ENCODE measurements around the gene DDR2. TPM values are rescaled to one million over a fixed set of nuclear protein-coding genes. Genes with fewer than 3 reads are reported as not detected.

Gene DDR2
- total RNA-seq, 1 experiment from 2014 or later: 0.52 TPM

DNA sequence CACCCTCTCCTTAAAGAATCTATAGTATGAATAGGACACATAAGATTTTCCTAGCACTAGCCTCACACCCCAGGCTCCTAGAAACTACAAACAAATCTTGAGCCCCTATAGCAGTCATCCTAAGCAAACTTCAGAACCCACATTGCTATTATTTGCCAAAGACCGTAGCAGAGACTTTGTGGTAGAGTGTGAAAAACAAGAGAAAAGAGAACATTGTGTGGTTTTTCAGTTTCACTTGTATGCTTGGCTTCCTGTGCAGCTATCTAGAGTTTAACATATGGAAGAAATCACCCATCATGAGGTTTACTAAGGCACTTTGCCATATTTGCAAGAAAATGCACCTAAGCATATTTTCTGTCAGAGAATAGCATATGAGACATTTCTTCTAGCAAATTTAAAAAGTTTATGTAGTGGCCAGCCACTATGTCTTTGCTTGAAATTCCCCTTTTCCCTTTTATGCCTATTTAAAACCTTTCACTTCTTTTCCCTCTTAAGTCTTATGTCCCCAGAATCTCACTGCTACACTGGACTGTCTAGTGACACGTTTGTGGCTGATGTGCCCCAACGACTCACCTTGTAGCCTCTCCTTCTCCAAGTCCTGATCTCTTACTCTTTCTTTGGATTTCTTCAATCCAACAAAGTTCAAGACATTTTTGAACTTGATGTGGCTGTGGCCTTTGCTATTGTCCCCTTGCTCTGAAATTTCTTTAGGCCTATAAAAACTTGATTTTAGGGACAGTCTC is 203.1 kb downstream of the DDR2 start:
- Histone ChIP-seq H4K20me1 (ENCODE audit: control insufficient read depth, insufficient read depth, insufficient read length) (no peaks in the 10 kb centered on the region), H3K9me3 (ENCODE audit: control insufficient read depth, low read depth, low read length) (no peaks in the 10 kb centered on the region), H2BK15ac (ENCODE audit: low read depth, low read length) (no peak overlapping the region), H2AK5ac (ENCODE audit: insufficient read length, low read length) (no peak overlapping the region), H3K14ac (ENCODE audit: insufficient read depth, low read length) (no peak overlapping the region), H3K18ac (ENCODE audit: insufficient read length, low read depth, low read length) (no peak overlapping the region), H3K4me2 (ENCODE audit: insufficient read depth, insufficient read length, low read length) (no peak overlapping the region), H2BK12ac (ENCODE audit: insufficient read length, low read depth, low read length) (no peak overlapping the region), H4K91ac (ENCODE audit: insufficient read length, low read depth, low read length) (no peak overlapping the region), H3K79me1 (ENCODE audit: insufficient read depth, low read depth, low read length, poor library complexity, severe bottlenecking) (no peaks in the 10 kb centered on the region), H2BK120ac (ENCODE audit: low read depth, low read length, poor library complexity, severe bottlenecking) (no peak overlapping the region), H3K23ac (ENCODE audit: insufficient read length, low read depth, low read length) (no peak overlapping the region), H4K8ac (replicated peaks; ENCODE audit: insufficient read length, low read depth, low read length) (no peak overlapping the region), H3T11ph (ENCODE audit: low read length) (no peak overlapping the region), H3K9ac (ENCODE audit: extremely low read depth, insufficient read length, low read length) (no peak overlapping the region), H3K27ac (ENCODE audit: insufficient read length, low read depth, low read length) (no peak overlapping the region), H3K56ac (ENCODE audit: insufficient read length, low read depth, low read length) (no peak overlapping the region), H3K23me2 (ENCODE audit: insufficient read length, low read depth, low read length, poor library complexity, severe bottlenecking) (no peaks in the 10 kb centered on the region), H2BK5ac (ENCODE audit: insufficient read length, low read length) (no peak overlapping the region), H3K79me2 (ENCODE audit: insufficient read depth, low read length) (no peaks in the 10 kb centered on the region), H4K5ac (ENCODE audit: insufficient read length, low read depth, low read length) (no peak overlapping the region), H2AFZ (ENCODE audit: low read length) (no peak overlapping the region), H3K4ac (ENCODE audit: low read depth, low read length) (no peak overlapping the region), H3K27me3 (ENCODE audit: insufficient read depth, low read length) (no peaks in the 10 kb centered on the region), H3K4me1 (ENCODE audit: insufficient read depth, low read length) (peaks cover 4% of the 10 kb centered on the region; the same call in 1 of the 2 replicates), H2BK20ac (ENCODE audit: low read depth, low read length, poor library complexity, severe bottlenecking) (no peak overlapping the region)
- Mint-ChIP-seq H3K9me3 (peaks cover 12 to 14% of the 10 kb centered on the region in 2 experiments), H3K27me3 (ENCODE audit: low read depth) (no peaks in the 10 kb centered on the region), H3K4me1 (peaks cover 11 to 14% of the 10 kb centered on the region in 2 experiments), H3K27ac (no peak overlapping the region), H3K36me3 (ENCODE audit: insufficient read depth in 1 of 3, low read depth in 3 of 3) (peaks cover 5 to 8% (median 5%) of the 10 kb centered on the region in 3 experiments; a peak in 6 of 7 replicates), H3K4me3 (no peak overlapping the region; a peak in 1 of 5 replicates)
- TF ChIP-seq, protein P1, sequence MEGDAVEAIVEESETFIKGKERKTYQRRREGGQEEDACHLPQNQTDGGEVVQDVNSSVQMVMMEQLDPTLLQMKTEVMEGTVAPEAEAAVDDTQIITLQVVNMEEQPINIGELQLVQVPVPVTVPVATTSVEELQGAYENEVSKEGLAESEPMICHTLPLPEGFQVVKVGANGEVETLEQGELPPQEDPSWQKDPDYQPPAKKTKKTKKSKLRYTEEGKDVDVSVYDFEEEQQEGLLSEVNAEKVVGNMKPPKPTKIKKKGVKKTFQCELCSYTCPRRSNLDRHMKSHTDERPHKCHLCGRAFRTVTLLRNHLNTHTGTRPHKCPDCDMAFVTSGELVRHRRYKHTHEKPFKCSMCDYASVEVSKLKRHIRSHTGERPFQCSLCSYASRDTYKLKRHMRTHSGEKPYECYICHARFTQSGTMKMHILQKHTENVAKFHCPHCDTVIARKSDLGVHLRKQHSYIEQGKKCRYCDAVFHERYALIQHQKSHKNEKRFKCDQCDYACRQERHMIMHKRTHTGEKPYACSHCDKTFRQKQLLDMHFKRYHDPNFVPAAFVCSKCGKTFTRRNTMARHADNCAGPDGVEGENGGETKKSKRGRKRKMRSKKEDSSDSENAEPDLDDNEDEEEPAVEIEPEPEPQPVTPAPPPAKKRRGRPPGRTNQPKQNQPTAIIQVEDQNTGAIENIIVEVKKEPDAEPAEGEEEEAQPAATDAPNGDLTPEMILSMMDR (conservative IDR thresholded peaks at IDR 0.05): no peak
- WGBS (ENCODE audit: extremely low coverage, insufficient read length, low lambda C conversion rate): no CpG with 5 or more reads among the region's 3 CpGs
- no peak for DNase-seq

Other genes with a start within 250 kb of the DDR2 start
- not detected in 2 replicates for gene SH2D1B, start 220.3 kb upstream of the DDR2 start, total RNA-seq (2021)
- 15.0 and 15.8 TPM in 2 replicates for gene UHMK1, start 134.6 kb upstream of the DDR2 start, total RNA-seq (2021)
- 25.8 and 26.9 TPM in 2 replicates for gene UAP1, start 70.7 kb upstream of the DDR2 start, total RNA-seq (2021)
- 26.2 and 26.8 TPM in 2 replicates for gene HSD17B7, start 158.2 kb downstream of the DDR2 start, total RNA-seq (2021)
- not detected in 2 replicates for gene CCDC190, start 228.7 kb downstream of the DDR2 start, total RNA-seq (2021)